PC-3 (cell line): ENCODE results near the gene MYO3B. TPM values are rescaled to one million over a fixed set of nuclear protein-coding genes. Genes with fewer than 3 reads are reported as not detected.
A peak's percentile ranks its signal among the peaks of the same experiment; 100 is the strongest.

ENCODE experiments used
- ATAC-seq: fragments of 200-7000 bp; cut with Tn5 transposase; 2 replicates; pipeline ENCODE4 v1.9.1; 2020; ENCODE audit warnings: mild to moderate bottlenecking, moderate library complexity
- BruUV-seq: library from RNA; stranded (reverse); fragments of 400-500 nt; replicated peaks from 2 replicates; lab custom pipeline; 2021; lab: Mats Ljungman, UMichigan
- CTCF ChIA-PET: fragments of 300-600 bp; sonication (Branson Sonifier 250); formaldehyde crosslinking; loops from one replicate; lab custom pipeline; 2022; ENCODE audit warnings: antibody characterized with exemption; lab: Charles Lee
- POLR2A ChIA-PET: fragments of 300-600 bp; sonication (Branson Sonifier 250); formaldehyde crosslinking; loops from one replicate; lab custom pipeline; 2022; ENCODE audit warnings: antibody characterized with exemption; ENCODE audit not compliant: unreplicated experiment; lab: Charles Lee
- DNase-seq: peaks from one replicate; pipeline ENCODE4 v3.0.0-alpha.2; 2015
- H2AFZ ChIP-seq: fragments of 300-600 bp; sonication (generic); 2 replicates; pipeline ENCODE4 v1.6.0; 2016; ENCODE audit warnings: antibody characterized with exemption, low read length
- H3F3A ChIP-seq: fragments of 300-600 bp; sonication (generic); one replicate; pipeline ENCODE4 v1.6.0; 2017; ENCODE audit warnings: antibody characterized with exemption, low read length, control low read depth, mild to moderate bottlenecking; ENCODE audit not compliant: unreplicated experiment
- H3K27ac ChIP-seq: fragments of 300-600 bp; sonication (generic); 2 replicates; pipeline ENCODE4 v1.5.1; 2016; ENCODE audit warnings: mild to moderate bottlenecking, low read length
- H3K27me3 ChIP-seq: fragments of 300-600 bp; sonication (generic); 2 replicates; pipeline ENCODE4 v1.6.1; 2016; ENCODE audit warnings: low read length, mixed read lengths
- H3K36me3 ChIP-seq: fragments of 300-600 bp; sonication (generic); 2 replicates; pipeline ENCODE4 v1.6.1; 2016; ENCODE audit warnings: low read depth, mixed run types, low read length, mixed read lengths
- H3K4me1 ChIP-seq: fragments of 300-600 bp; sonication (generic); 2 replicates; pipeline ENCODE4 v1.5.1; 2016; ENCODE audit warnings: low read length; ENCODE audit not compliant: insufficient read depth
- H3K4me2 ChIP-seq: fragments of 300-600 bp; sonication (generic); 2 replicates; pipeline ENCODE4 v1.6.0; 2016; ENCODE audit warnings: low read length
- H3K4me3 ChIP-seq: fragments of 300-600 bp; sonication (generic); 2 replicates; pipeline ENCODE4 v1.5.1; 2016; ENCODE audit warnings: mild to moderate bottlenecking, low read length, mixed read lengths
- H3K79me2 ChIP-seq: fragments of 300-600 bp; sonication (generic); 2 replicates; pipeline ENCODE4 v1.6.1; 2017; ENCODE audit warnings: low read length, mixed read lengths
- H3K9ac ChIP-seq: fragments of 300-600 bp; sonication (generic); 2 replicates; pipeline ENCODE4 v1.6.0; 2016; ENCODE audit warnings: mild to moderate bottlenecking, low read length
- H3K9me2 ChIP-seq: fragments of 300-600 bp; sonication (generic); replicated peaks from 2 replicates; pipeline ENCODE4 v1.6.1; 2016; ENCODE audit warnings: mixed run types, low read length, mixed read lengths
- H3K9me3 ChIP-seq: fragments of 300-600 bp; sonication (generic); 2 replicates; pipeline ENCODE4 v1.6.1; 2016; ENCODE audit warnings: low read length, mixed read lengths
- H4K20me1 ChIP-seq: fragments of 300-600 bp; sonication (generic); 2 replicates; pipeline ENCODE4 v1.6.1; 2016; ENCODE audit warnings: low read length, mixed read lengths
- EZH2 ChIP-seq: fragments of 300-600 bp; sonication (generic); IDR thresholded peaks from one replicate; pipeline ENCODE4 v1.6.1; 2017; ENCODE audit warnings: antibody characterized with exemption, mild to moderate bottlenecking, low read length; ENCODE audit not compliant: unreplicated experiment
- EZH2phosphoT487 ChIP-seq: fragments of 300-600 bp; sonication (generic); IDR thresholded peaks from 2 replicates; pipeline ENCODE4 v1.6.1; 2018; ENCODE audit warnings: mild to moderate bottlenecking, antibody characterized with exemption, low read length, borderline replicate concordance
- intact Hi-C: fragments of 100-400 bp; cut with micrococcal nuclease; formaldehyde crosslinking; loops from 2 replicates; pipeline ENCODE4 v1.9.0; 2023
- total RNA-seq: library from RNA; depleted of rRNA; stranded (reverse); fragments of >200 nt; gene quantifications from 2 replicates; pipeline ENCODE4 v1.2.3, GENCODE V29; 2014
- TF ChIP-seq, protein P1 (sequence below): fragments of 300-600 bp; sonication (generic); conservative IDR thresholded peaks from 2 replicates; pipeline ENCODE4 v1.5.1; 2017; ENCODE audit warnings: antibody characterized with exemption, low read depth, mild to moderate bottlenecking, low read length

MYO3B gene
- total RNA-seq, 1 experiment from 2014 or later = 1.1 TPM

DNA sequence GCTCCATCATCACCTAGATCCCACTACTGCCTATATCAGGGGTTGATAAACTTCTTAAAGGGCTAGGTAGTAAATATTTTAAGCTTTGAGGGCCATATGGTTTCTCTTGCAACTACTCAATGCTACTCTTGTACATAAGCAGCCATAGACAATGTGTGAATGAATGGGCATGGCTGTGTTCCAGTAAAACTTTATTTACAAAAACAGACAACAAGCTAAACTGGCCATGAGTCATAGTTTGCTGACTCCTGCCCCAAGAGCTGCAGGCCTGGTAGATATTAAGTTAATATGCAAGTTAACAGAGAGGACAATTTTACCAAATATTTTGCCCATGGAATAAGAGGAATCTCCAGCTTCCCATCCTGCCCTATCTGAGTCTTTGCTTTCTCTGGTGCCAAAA, 29.8 kb upstream of the MYO3B start:
- no peaks in the 10 kb centered on the region for H3K9me3 ChIP-seq
- no peaks in the 10 kb centered on the region for H3K79me2 ChIP-seq
- no TSS peak for BruUV-seq
- POLR2A ChIA-PET = no interaction called here
- H3K9me2 ChIP-seq = no peaks in the 10 kb centered on the region
- intact Hi-C loops = no loop called here
- no peak overlapping the region for H3K9ac ChIP-seq
- H2AFZ ChIP-seq = no peak overlapping the region
- CTCF ChIA-PET = no interaction called here
- H3K27me3 ChIP-seq = no peaks in the 10 kb centered on the region
- no peaks in the 10 kb centered on the region for H4K20me1 ChIP-seq
- H3F3A ChIP-seq = no peaks in the 10 kb centered on the region
- peaks cover 33% of the 10 kb centered on the region for H3K4me1 ChIP-seq
- H3K4me2 ChIP-seq = peak overlapping the region; percentile 36
- H3K27ac ChIP-seq = no peak overlapping the region
- DNase-seq = peak; percentile 78
- ATAC-seq = peak; percentile 71
- H3K36me3 ChIP-seq = no peaks in the 10 kb centered on the region
- no peak overlapping the region for H3K4me3 ChIP-seq
- TF ChIP-seq, protein P1, sequence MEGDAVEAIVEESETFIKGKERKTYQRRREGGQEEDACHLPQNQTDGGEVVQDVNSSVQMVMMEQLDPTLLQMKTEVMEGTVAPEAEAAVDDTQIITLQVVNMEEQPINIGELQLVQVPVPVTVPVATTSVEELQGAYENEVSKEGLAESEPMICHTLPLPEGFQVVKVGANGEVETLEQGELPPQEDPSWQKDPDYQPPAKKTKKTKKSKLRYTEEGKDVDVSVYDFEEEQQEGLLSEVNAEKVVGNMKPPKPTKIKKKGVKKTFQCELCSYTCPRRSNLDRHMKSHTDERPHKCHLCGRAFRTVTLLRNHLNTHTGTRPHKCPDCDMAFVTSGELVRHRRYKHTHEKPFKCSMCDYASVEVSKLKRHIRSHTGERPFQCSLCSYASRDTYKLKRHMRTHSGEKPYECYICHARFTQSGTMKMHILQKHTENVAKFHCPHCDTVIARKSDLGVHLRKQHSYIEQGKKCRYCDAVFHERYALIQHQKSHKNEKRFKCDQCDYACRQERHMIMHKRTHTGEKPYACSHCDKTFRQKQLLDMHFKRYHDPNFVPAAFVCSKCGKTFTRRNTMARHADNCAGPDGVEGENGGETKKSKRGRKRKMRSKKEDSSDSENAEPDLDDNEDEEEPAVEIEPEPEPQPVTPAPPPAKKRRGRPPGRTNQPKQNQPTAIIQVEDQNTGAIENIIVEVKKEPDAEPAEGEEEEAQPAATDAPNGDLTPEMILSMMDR = no peak
- TF ChIP-seq EZH2 = no peak
- no peak for TF ChIP-seq EZH2phosphoT487

DNA sequence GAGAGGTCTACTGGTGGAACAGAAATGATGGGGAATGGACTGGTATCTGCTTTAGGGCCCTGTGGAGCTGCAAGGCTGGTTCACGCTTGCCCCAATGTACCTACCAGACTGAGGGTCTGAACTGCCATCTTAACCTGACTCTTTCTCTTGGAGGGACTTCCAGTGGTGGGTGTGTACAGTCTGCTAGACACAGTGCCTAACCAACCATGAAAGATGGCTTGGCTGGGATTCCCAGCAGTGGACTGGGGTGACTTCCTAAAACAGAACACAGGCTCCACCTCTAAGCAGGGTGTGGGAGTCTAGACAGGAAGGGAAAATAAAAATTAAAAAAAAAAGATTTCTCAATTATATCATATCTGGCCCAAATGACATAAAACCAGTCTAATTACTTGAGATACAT, 25.5 kb upstream of the MYO3B start:
- ChIA-PET POLR2A (no interaction called here), CTCF (no interaction called here)
- Histone ChIP-seq H3F3A (no peaks in the 10 kb centered on the region), H3K4me2 (no peak overlapping the region), H3K27ac (no peak overlapping the region), H4K20me1 (no peaks in the 10 kb centered on the region), H3K9me2 (no peaks in the 10 kb centered on the region), H2AFZ (no peak overlapping the region), H3K4me3 (no peak overlapping the region), H3K4me1 (peaks cover 44% of the 10 kb centered on the region), H3K27me3 (no peaks in the 10 kb centered on the region), H3K79me2 (no peaks in the 10 kb centered on the region), H3K36me3 (no peaks in the 10 kb centered on the region), H3K9me3 (no peaks in the 10 kb centered on the region), H3K9ac (no peak overlapping the region)
- intact Hi-C loops = no loop called here
- no peak for TF ChIP-seq EZH2phosphoT487
- no peak for TF ChIP-seq EZH2
- TF ChIP-seq, protein P1 = no peak
- ATAC-seq (no peak), DNase-seq (no peak)
- no TSS peak for BruUV-seq

DNA sequence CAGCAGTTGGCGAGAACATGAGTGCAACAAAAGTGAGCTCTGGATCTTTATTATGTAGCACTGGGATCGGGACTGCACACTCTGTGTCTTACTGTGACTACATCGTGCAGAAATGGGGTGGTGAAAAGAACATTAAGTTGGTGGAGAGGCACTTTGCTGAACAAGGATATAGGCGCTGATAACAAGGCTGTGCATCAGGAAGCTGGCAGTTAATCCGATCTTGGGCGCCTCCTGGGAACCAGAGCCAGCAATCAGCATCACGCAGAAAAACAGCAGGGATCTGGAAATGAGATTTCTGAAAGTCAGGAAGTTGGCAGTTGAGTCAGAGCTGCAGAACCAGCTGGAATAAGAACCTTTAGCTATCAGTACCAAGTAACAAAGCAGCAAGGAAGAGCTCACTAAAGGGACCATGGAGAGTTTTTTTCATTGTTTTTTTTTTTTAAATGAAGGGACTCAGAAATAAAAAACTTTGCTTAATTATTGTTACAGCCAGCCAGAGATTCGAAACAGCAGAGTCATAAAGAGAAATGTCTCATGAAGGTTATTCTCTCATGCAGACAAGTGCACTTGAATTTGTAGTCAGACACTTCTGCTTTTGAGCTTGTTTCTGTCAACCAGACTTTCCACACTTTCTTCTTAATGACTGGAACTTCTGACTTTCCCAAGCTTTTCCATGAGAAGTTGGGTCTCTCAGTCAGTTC, 22.8 kb upstream of the MYO3B start:
- H4K20me1 ChIP-seq = no peaks in the 10 kb centered on the region

More for the DNA sequence above, 22.8 kb upstream of the MYO3B start:
- BruUV-seq = no TSS peak
- H3K9me2 ChIP-seq = no peaks in the 10 kb centered on the region
- H3K4me1 ChIP-seq = peaks cover 36% of the 10 kb centered on the region
- no peak overlapping the region for H3K4me3 ChIP-seq
- ATAC-seq (peak; percentile 50), DNase-seq (peak; percentile 74)
- ChIA-PET CTCF (interaction anchor here (0.6 kb wide), 1 partner anchor 186 kb away, joined by 3 read pairs; no protein-coding TSS in a partner anchor), POLR2A (interaction anchor here (0.6 to 0.7 kb wide), 2 partner anchors 879 to 1767 kb away, joined by 3 read pairs; partner anchors contain the start of gene HAT1)
- intact Hi-C loops = loop anchor here (5.0 kb wide), 1 partner anchor 67 kb away; no protein-coding TSS in a partner anchor
- H3K4me2 ChIP-seq = peak overlapping the region; percentile 54
- H2AFZ ChIP-seq = peak overlapping the region; percentile 67
- TF ChIP-seq, protein P1 = peak; percentile 41; the same call in 1 of the 2 replicates
- TF ChIP-seq EZH2 (no peak), EZH2phosphoT487 (no peak)
- H3K9ac ChIP-seq = no peak overlapping the region
- H3K9me3 ChIP-seq = no peaks in the 10 kb centered on the region
- H3K79me2 ChIP-seq = no peaks in the 10 kb centered on the region
- H3K36me3 ChIP-seq = no peaks in the 10 kb centered on the region
- H3F3A ChIP-seq = no peaks in the 10 kb centered on the region
- no peaks in the 10 kb centered on the region for H3K27me3 ChIP-seq
- H3K27ac ChIP-seq = peak overlapping the region; percentile 48
